PFSK-1 (cell line): ENCODE results near the gene VASH1. TPM values are rescaled to one million over a fixed set of nuclear protein-coding genes. Genes with fewer than 3 reads are reported as not detected.

Source experiments
- FOXP2 ChIP-seq: optimal IDR thresholded peaks from 2 replicates; pipeline ENCODE3; 2011; ENCODE audit warnings: borderline replicate concordance, control low read depth, inconsistent platforms; ENCODE audit not compliant: insufficient read depth; ENCODE audit errors: extremely low read length, extremely low read depth
- POLR2AphosphoS5 ChIP-seq: IDR thresholded peaks from 2 replicates; pipeline ENCODE4 v1.6.1; 2012; ENCODE audit warnings: low read depth, mild to moderate bottlenecking, control low read depth, low read length, moderate library complexity
- SIN3A ChIP-seq: IDR thresholded peaks from 2 replicates; pipeline ENCODE4 v1.6.1; 2012; ENCODE audit warnings: mild to moderate bottlenecking, low read length, moderate library complexity, borderline replicate concordance; ENCODE audit not compliant: insufficient read depth
- TAF1 ChIP-seq: IDR thresholded peaks from 2 replicates; pipeline ENCODE4 v1.6.1; 2012; ENCODE audit warnings: low read length, control low read depth, borderline replicate concordance; ENCODE audit not compliant: insufficient read depth
- polyA plus RNA-seq: library from polyadenylated mRNA; unstranded; fragments of >200 nt; gene quantifications from one replicate; pipeline ENCODE4 v1.2.1, GENCODE V29; 2012; ENCODE audit warnings: low read depth, missing spikeins; ENCODE audit not compliant: insufficient read length
- TF ChIP-seq, protein P1 (sequence below), 2 experiments: IDR thresholded peaks; 2 replicates each; pipeline versions ENCODE4 v1.6.1 to v1.8.0; 2011 to 2012; ENCODE audit warnings: low read depth in 2 of 2, low read length in 2 of 2, control low read depth in 1 of 2, inconsistent platforms in 1 of 2, mild to moderate bottlenecking in 1 of 2, moderate library complexity in 1 of 2; ENCODE audit not compliant: insufficient read depth in 1 of 2

Gene VASH1
- 14.9 TPM for polyA plus RNA-seq

DNA sequence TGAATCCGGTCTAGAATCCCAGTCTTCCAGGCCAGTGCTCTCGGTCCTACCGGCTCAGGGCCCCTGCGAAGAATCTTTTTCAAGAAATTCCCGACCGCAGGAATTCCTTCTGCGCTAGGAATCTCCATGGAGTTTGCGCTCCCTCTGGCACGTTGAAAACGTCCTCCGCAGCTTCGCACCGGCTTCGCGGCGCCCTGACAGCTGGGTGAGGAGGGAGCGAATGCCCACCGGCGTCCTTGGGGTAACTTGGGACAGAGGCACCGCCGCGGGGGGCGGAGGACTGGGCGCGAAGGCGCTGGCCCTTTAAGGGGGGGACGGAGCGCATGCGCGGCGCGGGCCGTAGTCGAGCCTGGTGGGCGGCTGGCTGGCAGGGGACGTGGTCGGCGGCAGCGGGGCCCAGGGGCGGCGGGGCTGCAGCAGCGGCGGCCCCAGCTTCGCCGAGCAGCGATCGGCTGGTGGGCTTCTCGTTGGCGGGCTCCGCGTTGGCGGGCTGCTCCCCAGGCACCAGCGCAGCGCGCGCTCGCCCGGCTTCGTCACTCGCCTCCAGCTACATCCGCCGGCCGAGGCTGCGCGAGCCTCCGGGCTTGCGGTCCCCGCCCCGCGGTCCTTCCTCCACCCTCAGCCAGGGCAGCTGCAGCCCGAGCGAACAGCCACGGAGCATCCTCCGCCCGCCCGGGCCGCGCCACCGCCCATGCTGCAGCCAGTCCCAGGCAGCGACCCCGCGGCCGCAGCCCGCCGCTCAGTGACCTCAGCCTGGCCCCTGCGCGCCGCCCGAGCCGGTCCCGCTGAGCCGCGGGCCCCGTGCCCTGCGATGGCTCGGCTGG, at the start of gene VASH1:
Gene VASH1 (plus strand): TSS at position 333 of the 824 bp plus-strand sequence. CDS start 1,354 bp downstream, outside the sequence.
- no peak for TF ChIP-seq SIN3A
- TF ChIP-seq TAF1 = no peak
- 0 out of 2 replicates have a peak, but pooled peaks have one; percentile 32 for TF ChIP-seq POLR2AphosphoS5
- no peak for TF ChIP-seq FOXP2

GRCh38 chr14:76713121-76713520, 48.1 kb upstream of the VASH1 start:
- TF ChIP-seq TAF1 = no peak
- TF ChIP-seq POLR2AphosphoS5 = no peak
- TF ChIP-seq SIN3A = no peak
- TF ChIP-seq FOXP2 = no peak
- TF ChIP-seq, protein P1, sequence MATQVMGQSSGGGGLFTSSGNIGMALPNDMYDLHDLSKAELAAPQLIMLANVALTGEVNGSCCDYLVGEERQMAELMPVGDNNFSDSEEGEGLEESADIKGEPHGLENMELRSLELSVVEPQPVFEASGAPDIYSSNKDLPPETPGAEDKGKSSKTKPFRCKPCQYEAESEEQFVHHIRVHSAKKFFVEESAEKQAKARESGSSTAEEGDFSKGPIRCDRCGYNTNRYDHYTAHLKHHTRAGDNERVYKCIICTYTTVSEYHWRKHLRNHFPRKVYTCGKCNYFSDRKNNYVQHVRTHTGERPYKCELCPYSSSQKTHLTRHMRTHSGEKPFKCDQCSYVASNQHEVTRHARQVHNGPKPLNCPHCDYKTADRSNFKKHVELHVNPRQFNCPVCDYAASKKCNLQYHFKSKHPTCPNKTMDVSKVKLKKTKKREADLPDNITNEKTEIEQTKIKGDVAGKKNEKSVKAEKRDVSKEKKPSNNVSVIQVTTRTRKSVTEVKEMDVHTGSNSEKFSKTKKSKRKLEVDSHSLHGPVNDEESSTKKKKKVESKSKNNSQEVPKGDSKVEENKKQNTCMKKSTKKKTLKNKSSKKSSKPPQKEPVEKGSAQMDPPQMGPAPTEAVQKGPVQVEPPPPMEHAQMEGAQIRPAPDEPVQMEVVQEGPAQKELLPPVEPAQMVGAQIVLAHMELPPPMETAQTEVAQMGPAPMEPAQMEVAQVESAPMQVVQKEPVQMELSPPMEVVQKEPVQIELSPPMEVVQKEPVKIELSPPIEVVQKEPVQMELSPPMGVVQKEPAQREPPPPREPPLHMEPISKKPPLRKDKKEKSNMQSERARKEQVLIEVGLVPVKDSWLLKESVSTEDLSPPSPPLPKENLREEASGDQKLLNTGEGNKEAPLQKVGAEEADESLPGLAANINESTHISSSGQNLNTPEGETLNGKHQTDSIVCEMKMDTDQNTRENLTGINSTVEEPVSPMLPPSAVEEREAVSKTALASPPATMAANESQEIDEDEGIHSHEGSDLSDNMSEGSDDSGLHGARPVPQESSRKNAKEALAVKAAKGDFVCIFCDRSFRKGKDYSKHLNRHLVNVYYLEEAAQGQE (IDR thresholded peaks at IDR 0.05; ENCODE audit: insufficient read depth in 1 of 2, low read depth in 2 of 2, low read length in 2 of 2) = no peak

DNA sequence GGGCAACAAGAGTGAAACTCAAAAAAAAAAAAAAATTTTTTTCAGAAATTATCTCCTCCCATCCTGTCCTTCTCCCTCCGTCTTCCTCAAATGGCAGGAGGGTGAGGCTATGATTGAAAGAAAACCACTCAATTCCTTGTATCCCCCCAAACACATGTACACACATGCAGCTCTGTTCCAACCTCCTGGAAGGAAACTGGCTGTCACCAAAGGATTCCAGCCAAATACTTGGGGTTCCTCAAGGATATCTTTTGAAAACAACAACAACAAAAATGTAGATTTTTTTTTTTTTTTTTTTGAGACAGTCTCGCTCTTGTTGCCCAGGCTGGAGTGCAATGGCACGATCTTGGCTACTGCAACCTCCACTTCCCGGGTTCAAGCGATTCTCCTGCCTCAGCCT, 46.8 kb upstream of the VASH1 start:
- TF ChIP-seq SIN3A (no peak), TAF1 (no peak), FOXP2 (no peak), POLR2AphosphoS5 (no peak)
- TF ChIP-seq, protein P1 (IDR thresholded peaks at IDR 0.05; ENCODE audit: insufficient read depth in 1 of 2, low read depth in 2 of 2, low read length in 2 of 2) = no peak

DNA sequence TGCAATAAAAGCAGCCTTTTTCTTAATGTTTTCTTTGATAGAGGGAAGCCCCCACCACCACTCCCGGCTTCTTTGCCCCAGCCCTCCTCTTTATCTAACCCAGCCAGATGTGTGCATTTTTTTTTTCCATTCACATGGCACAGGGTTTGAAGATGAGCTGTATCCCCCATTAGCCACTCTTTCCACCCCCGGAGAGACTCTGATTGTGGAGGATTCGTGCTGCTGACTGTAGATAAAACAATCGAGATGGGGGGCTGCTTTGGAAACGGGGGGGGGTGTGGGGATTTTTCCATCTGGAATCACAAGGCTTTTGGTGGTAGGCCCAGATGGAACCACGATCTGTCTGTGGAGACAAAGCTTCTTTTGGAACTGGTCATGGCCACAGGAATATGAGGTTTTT, 46.2 kb upstream of the VASH1 start:
- TF ChIP-seq TAF1 = no peak
- no peak for TF ChIP-seq SIN3A
- no peak for TF ChIP-seq FOXP2
- TF ChIP-seq POLR2AphosphoS5 = no peak
- TF ChIP-seq, protein P1 (IDR thresholded peaks at IDR 0.05; ENCODE audit: insufficient read depth in 1 of 2, low read depth in 2 of 2, low read length in 2 of 2) = no peak

GRCh38 chr14:76715511-76716081, 45.7 kb upstream of the VASH1 start:
- TF ChIP-seq POLR2AphosphoS5 (no peak), TAF1 (no peak)
- TF ChIP-seq, protein P1 (IDR thresholded peaks at IDR 0.05; ENCODE audit: insufficient read depth in 1 of 2, low read depth in 2 of 2, low read length in 2 of 2) = no peak
